ENCODE results near the gene ABCG1. TPM values are rescaled to one million over a fixed set of nuclear protein-coding genes. Genes with fewer than 3 reads are reported as not detected.

Gene ABCG1
- total and polyA plus RNA-seq, 2 donors (not counting 3 experiments of a cell fraction or from before 2014, with no cell fraction given) = 6.7 to 19.6 TPM

- Histone ChIP-seq H2AFZ (ENCODE audit: low read depth, low read length) (no peak overlapping the region), H3K9ac (replicated peaks; ENCODE audit: extremely low read depth, insufficient read depth, low read length) (no peak overlapping the region), H3K4me3 (replicated peaks in 1 of 3; ENCODE audit: insufficient read depth in 1 of 3, low read depth in 1 of 3, low read length in 3 of 3) (no peak overlapping the region), H3K9me3 (replicated peaks; ENCODE audit: control insufficient read depth, insufficient read depth, low read length) (no peaks in the 10 kb centered on the region), H3K9me1 (replicated peaks; ENCODE audit: control insufficient read depth, extremely low read depth, insufficient read depth, low read length) (no peaks in the 10 kb centered on the region), H3K79me2 (ENCODE audit: control insufficient read depth, insufficient read depth, low read length) (no peaks in the 10 kb centered on the region), H3K4me1 (ENCODE audit: control insufficient read depth, extremely low read depth, insufficient read depth, low read length) (no peaks in the 10 kb centered on the region), H4K20me1 (replicated peaks; ENCODE audit: control insufficient read depth, extremely low read depth, insufficient read depth, low read length) (no peaks in the 10 kb centered on the region), H3K27me3 (ENCODE audit: control insufficient read depth in 2 of 2, insufficient read depth in 2 of 2, low read length in 2 of 2) (peaks cover 2 to 6% of the 10 kb centered on the region in 2 experiments), H3K27ac (ENCODE audit: insufficient read depth, low read depth, low read length) (no peak overlapping the region), H3K4me2 (ENCODE audit: insufficient read depth, low read length) (no peak overlapping the region), H3K36me3 (ENCODE audit: control insufficient read depth in 2 of 2, extremely low read depth in 1 of 2, insufficient read depth in 2 of 2, low read length in 2 of 2) (no peaks in the 10 kb centered on the region)
- intact Hi-C loops (cut with micrococcal nuclease) (no loop called here), dilution Hi-C loops (cut with MboI; ENCODE audit: extremely low pct_ligation_motif_present, low sequenced_read_pairs) (no loop called here)
- BruUV-seq (replicated peaks) = no TSS peak
- DNase-seq (ENCODE audit: low read depth, low spot score) (no peak), FAIRE-seq (no peak)
- POLR2A ChIA-PET = no interaction called here
- TF ChIP-seq CTCF (IDR thresholded peaks at IDR 0.05; ENCODE audit: extremely low read depth in 1 of 2, insufficient read depth in 1 of 2, low read depth in 1 of 2, low read length in 2 of 2) (no peak), POLR2AphosphoS5 (IDR thresholded peaks at IDR 0.05; ENCODE audit: insufficient read depth, low read depth, low read length) (no peak), JUN (IDR thresholded peaks at IDR 0.05; ENCODE audit: borderline replicate concordance, insufficient read depth, insufficient read length, low read depth) (no peak), EZH2 (IDR thresholded peaks at IDR 0.05; ENCODE audit: borderline replicate concordance, low read depth, low read length, severe bottlenecking) (no peak), MAX (IDR thresholded peaks at IDR 0.05; ENCODE audit: insufficient read depth, insufficient read length) (no peak), GATA2 (IDR thresholded peaks at IDR 0.05; ENCODE audit: insufficient read depth, insufficient read length, low read depth, low read length) (no peak), MYC (IDR thresholded peaks at IDR 0.05; ENCODE audit: low read depth, low read length) (no peak), FOS (IDR thresholded peaks at IDR 0.05; ENCODE audit: borderline replicate concordance, insufficient read depth, low read length) (no peak), POLR2A (IDR thresholded peaks at IDR 0.05; ENCODE audit: low read depth, low read length) (no peak)
- CTCF ChIA-PET = no interaction called here
Observed at GRCh38 chr21:42317341-42317741, 98.4 kb downstream of the ABCG1 start.

All from endothelial cell of umbilical vein (primary cell).